AG10803 (cell line): ENCODE measurements around the gene CAPZA2.

Source experiments
- DNase-seq: peaks from one replicate; pipeline ENCODE4 v3.0.0; 2010; ENCODE audit warnings: low read depth
- H3K4me3 ChIP-seq: 2 replicates; pipeline ENCODE4 v1.5.1; 2011; ENCODE audit warnings: mild to moderate bottlenecking, low read length, control low read depth
- CTCF ChIP-seq: conservative IDR thresholded peaks from 2 replicates; pipeline ENCODE4 v1.5.1; 2011; ENCODE audit warnings: mild to moderate bottlenecking, low read length, control low read depth, inconsistent platforms

Gene CAPZA2

GRCh38 chr7:116840256-116840655 is 22.1 kb upstream of the CAPZA2 start:
- no peak overlapping the region for H3K4me3 ChIP-seq
- DNase-seq: no peak
- no peak for TF ChIP-seq CTCF

- H3K4me3 ChIP-seq: no peak overlapping the region
- no peak for TF ChIP-seq CTCF
- no peak for DNase-seq
Observed at GRCh38 chr7:116842371-116842770, 20.0 kb upstream of the CAPZA2 start.

GRCh38 chr7:116843378-116843777 is 19.0 kb upstream of the CAPZA2 start:
- TF ChIP-seq CTCF: no peak
- no peak for DNase-seq
- H3K4me3 ChIP-seq: no peak overlapping the region

- no peak for TF ChIP-seq CTCF
- no peak overlapping the region for H3K4me3 ChIP-seq
- no peak for DNase-seq
Observed at GRCh38 chr7:116851175-116851574, 11.2 kb upstream of the CAPZA2 start.

GRCh38 chr7:116851671-116852070 is 10.7 kb upstream of the CAPZA2 start:
- TF ChIP-seq CTCF: no peak
- H3K4me3 ChIP-seq: no peak overlapping the region
- DNase-seq: no peak

- H3K4me3 ChIP-seq: no peak overlapping the region
- no peak for DNase-seq
- no peak for TF ChIP-seq CTCF
Observed at GRCh38 chr7:116854132-116854531, 8.3 kb upstream of the CAPZA2 start.

GRCh38 chr7:116857052-116857451 is 5.3 kb upstream of the CAPZA2 start:
- no peak for DNase-seq
- TF ChIP-seq CTCF: no peak
- no peak overlapping the region for H3K4me3 ChIP-seq
